SK-N-MC (cell line): ENCODE measurements around the gene ADARB2.

Experiments
- EZH2 ChIP-seq: fragments of 200-600 bp; sonication (generic); IDR thresholded peaks from one replicate; pipeline ENCODE4 v1.6.1; 2017; ENCODE audit warnings: antibody characterized with exemption
- FOXP2 ChIP-seq: optimal IDR thresholded peaks from 2 replicates; pipeline ENCODE3; 2011; ENCODE audit warnings: mild to moderate bottlenecking, moderate library complexity; ENCODE audit not compliant: insufficient read depth; ENCODE audit errors: extremely low read length, control extremely low read depth
- POLR2AphosphoS5 ChIP-seq: IDR thresholded peaks from 2 replicates; pipeline ENCODE4 v1.6.1; 2012; ENCODE audit warnings: mild to moderate bottlenecking, low read depth, low read length, borderline replicate concordance

DNA sequence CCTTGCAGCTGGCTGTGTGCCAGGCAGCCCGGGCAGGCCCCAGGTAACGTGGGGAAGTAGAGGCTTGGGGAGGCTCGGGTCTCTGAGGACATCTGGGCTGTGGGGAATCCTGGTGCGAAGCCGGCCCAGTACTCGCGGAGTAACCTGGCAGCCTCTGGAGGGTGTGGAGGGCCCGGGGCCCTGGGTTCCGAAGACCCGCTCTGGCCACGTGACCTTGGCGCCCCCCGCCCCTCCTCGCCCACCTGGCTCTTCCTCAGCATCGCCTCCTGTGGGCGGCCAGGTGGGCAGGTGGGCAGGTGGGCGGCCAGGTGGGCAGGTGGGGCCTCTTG lies 538.0 kb downstream of the ADARB2 start:
- TF ChIP-seq EZH2 (no peak), FOXP2 (no peak), POLR2AphosphoS5 (no peak)
